GM12891 (cell line): ENCODE results near the gene ITGAX.

Source experiments
- PAX5 ChIP-seq: IDR thresholded peaks from 2 replicates; pipeline ENCODE4 v1.6.1; 2011; ENCODE audit warnings: low read length, moderate library complexity, mild to moderate bottlenecking; ENCODE audit not compliant: insufficient read depth, severe bottlenecking
- POLR2A ChIP-seq: IDR thresholded peaks from 2 replicates; pipeline ENCODE4 v1.6.1; 2011; ENCODE audit warnings: low read depth, low read length, control low read depth
- POLR2AphosphoS5 ChIP-seq: IDR thresholded peaks from 2 replicates; pipeline ENCODE4 v1.6.1; 2011; ENCODE audit warnings: low read depth, low read length, control low read depth
- POU2F2 ChIP-seq: IDR thresholded peaks from 2 replicates; pipeline ENCODE4 v1.6.1; 2011; ENCODE audit warnings: low read depth, mild to moderate bottlenecking, control low read depth, low read length, moderate library complexity
- SPI1 ChIP-seq: IDR thresholded peaks from 2 replicates; pipeline ENCODE4 v1.6.1; 2011; ENCODE audit warnings: low read depth, low read length, control low read depth
- TAF1 ChIP-seq: IDR thresholded peaks from 2 replicates; pipeline ENCODE4 v1.6.1; 2011; ENCODE audit warnings: low read depth, low read length, control low read depth

DNA sequence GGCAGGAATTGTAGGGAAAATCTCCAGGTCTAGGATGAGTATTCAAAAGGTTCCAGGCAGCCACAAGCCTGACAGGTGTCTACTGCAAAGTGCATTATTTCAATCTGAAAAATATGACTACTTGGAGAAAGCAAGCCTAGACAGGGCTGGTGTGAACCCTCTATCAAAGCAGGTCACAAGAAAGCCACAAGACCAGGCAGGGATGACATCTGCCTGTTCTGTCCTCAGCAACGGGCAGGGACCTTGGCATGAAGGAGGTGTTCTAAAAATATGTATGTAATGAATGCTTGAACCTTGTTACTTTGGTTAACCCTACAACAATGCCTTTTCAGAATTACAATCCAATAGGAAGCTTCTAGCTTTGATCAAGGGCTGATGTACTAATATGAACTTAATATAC is 74.3 kb downstream of the ITGAX start:
- TF ChIP-seq POLR2A (no peak), POLR2AphosphoS5 (no peak), TAF1 (no peak), SPI1 (no peak), PAX5 (no peak), POU2F2 (no peak)
